Measurements from ENCODE around the gene TFIP11.

DNA sequence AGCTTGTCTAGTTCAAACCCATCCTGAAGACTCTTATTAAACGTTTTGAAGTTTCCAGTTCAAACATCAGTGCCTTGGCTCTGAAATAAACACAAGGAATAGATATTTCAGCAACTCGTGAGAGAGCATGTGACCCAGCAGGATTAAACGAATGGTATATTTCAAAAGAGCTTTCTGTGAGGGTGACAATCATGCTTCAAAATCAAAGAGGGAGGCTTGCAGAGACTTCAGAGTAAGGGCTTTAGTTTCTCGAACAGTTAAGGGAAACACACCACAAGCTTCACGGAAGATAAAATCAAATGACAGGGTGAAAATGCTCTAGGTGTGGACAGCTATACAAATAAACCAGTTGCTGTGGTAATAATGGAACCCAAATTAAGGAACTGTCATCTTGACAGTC lies 30.1 kb downstream of the TFIP11 start:
- TF ChIP-seq POLR2A (IDR thresholded peaks at IDR 0.05): no peak
- TF ChIP-seq, protein P1, sequence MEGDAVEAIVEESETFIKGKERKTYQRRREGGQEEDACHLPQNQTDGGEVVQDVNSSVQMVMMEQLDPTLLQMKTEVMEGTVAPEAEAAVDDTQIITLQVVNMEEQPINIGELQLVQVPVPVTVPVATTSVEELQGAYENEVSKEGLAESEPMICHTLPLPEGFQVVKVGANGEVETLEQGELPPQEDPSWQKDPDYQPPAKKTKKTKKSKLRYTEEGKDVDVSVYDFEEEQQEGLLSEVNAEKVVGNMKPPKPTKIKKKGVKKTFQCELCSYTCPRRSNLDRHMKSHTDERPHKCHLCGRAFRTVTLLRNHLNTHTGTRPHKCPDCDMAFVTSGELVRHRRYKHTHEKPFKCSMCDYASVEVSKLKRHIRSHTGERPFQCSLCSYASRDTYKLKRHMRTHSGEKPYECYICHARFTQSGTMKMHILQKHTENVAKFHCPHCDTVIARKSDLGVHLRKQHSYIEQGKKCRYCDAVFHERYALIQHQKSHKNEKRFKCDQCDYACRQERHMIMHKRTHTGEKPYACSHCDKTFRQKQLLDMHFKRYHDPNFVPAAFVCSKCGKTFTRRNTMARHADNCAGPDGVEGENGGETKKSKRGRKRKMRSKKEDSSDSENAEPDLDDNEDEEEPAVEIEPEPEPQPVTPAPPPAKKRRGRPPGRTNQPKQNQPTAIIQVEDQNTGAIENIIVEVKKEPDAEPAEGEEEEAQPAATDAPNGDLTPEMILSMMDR (IDR thresholded peaks at IDR 0.05): no peak
